ENCODE measurements around the gene SYT12. TPM values are rescaled to one million over a fixed set of nuclear protein-coding genes. Genes with fewer than 3 reads are reported as not detected.

The SYT12 gene
- total and polyA plus RNA-seq, 2 of the 13 experiments (the other 11 are each of a cell fraction or from before 2014, with no cell fraction given), result 0.01 to 0.02 TPM

GRCh38 chr11:67060111-67060522, 37.2 kb downstream of the SYT12 start (continued):
- TF ChIP-seq ZNF891 (CRISPR knock-in tag; IDR thresholded peaks at IDR 0.05) (no peak), HMG20A (CRISPR knock-in tag; IDR thresholded peaks at IDR 0.05; ENCODE audit: borderline replicate concordance) (no peak), ZNF530 (CRISPR knock-in tag; IDR thresholded peaks at IDR 0.05; ENCODE audit: low read depth) (no peak), ZNF143 (CRISPR knock-in tag; IDR thresholded peaks at IDR 0.05) (no peak), CREB1 (IDR thresholded peaks at IDR 0.05) (0 out of 2 replicates have a peak, but pooled peaks have one; percentile 6), CREB1 (CRISPR knock-in tag; IDR thresholded peaks at IDR 0.05) (no peak), CC2D1A (CRISPR knock-in tag; IDR thresholded peaks at IDR 0.05) (no peak)

GRCh38 chr11:67062526-67063373, 39.8 kb downstream of the SYT12 start:
- Histone ChIP-seq H2AFZ (ENCODE audit: low read length) (no peak overlapping the region), H3K9me3 (ENCODE audit: low read length) (no peaks in the 10 kb centered on the region), H4K20me1 (ENCODE audit: insufficient read depth, low read length) (no peaks in the 10 kb centered on the region), H3K36me3 (replicated peaks in 1 of 2; ENCODE audit: control insufficient read depth in 1 of 2, insufficient read depth in 2 of 2, low read length in 2 of 2) (no peaks in the 10 kb centered on the region), H3K9ac (ENCODE audit: insufficient read depth, low read depth, low read length) (no peak overlapping the region), H3K4me1 (ENCODE audit: insufficient read depth, low read length) (peaks cover 12% of the 10 kb centered on the region), H3K27me3 (ENCODE audit: control insufficient read depth in 1 of 2, insufficient read depth in 2 of 2, low read length in 2 of 2) (no peaks in the 10 kb centered on the region), H3K27ac (ENCODE audit: extremely low read length, insufficient read depth, low read length) (no peak overlapping the region), H3K79me2 (ENCODE audit: insufficient read depth, low read length) (no peaks in the 10 kb centered on the region), H3K4me3 (replicated peaks in 1 of 3; ENCODE audit: insufficient read depth in 1 of 3, low read depth in 2 of 3, low read length in 3 of 3) (no peak overlapping the region), H3K4me2 (ENCODE audit: low read depth, low read length) (no peak overlapping the region)
- POLR2A ChIA-PET, result no interaction called here
- TF ChIP-seq ZNF121 (CRISPR knock-in tag; IDR thresholded peaks at IDR 0.05), result 0 out of 2 replicates have a peak, but pooled peaks have one; percentile 51
- TF ChIP-seq ZNF567 (CRISPR knock-in tag; IDR thresholded peaks at IDR 0.05; ENCODE audit: borderline replicate concordance), result no peak
- TF ChIP-seq TERF1 (CRISPR knock-in tag; IDR thresholded peaks at IDR 0.05), result no peak
- no peak for TF ChIP-seq ZNF577 (CRISPR knock-in tag; IDR thresholded peaks at IDR 0.05; ENCODE audit: borderline replicate concordance, low read depth)
- TF ChIP-seq PBX3 (CRISPR knock-in tag; IDR thresholded peaks at IDR 0.05; ENCODE audit: borderline replicate concordance), result no peak
- no peak for TF ChIP-seq SNAI1 (CRISPR knock-in tag; IDR thresholded peaks at IDR 0.05; ENCODE audit: borderline replicate concordance)
- no TSS peak for BruUV-seq (replicated peaks)
- WGBS (ENCODE audit: low lambda C conversion rate), result 29% methylated on average over 9 of the region's 13 CpGs
- FAIRE-seq (no peak), DNase-seq (ENCODE audit: low spot score) (no peak), ATAC-seq (no peak)
- CTCF ChIA-PET (ENCODE audit: low intra/inter-chr PET ratio, low total read pairs), result no interaction called here
- intact Hi-C loops (cut with micrococcal nuclease; ENCODE audit: unreplicated experiment), result no loop called here
- in situ Hi-C loops (cut with HindIII; ENCODE audit: extremely low pct_ligation_motif_present, low pct_unique_long_range_greater_than_20kb), result no loop called here

Measured in HepG2 (cell line).